Astrocyte of the hippocampus (primary cell): Measurements from ENCODE around the gene HMGCL.
"Not testable (repeated sequence)": the region's sequence is repeated elsewhere in the genome, so short reads cannot be mapped to it uniquely, and the experiment has no call there.

ENCODE experiments used
- DNase-seq: peaks from one replicate; pipeline ENCODE4 v3.0.0; 2011; ENCODE audit warnings: low read depth, low spot score

Gene HMGCL

GRCh38 chr1:23825076-23825761 lies at the start of gene HMGCL:
HMGCL (minus strand) TSS chr1:23825429; CDS start chr1:23825415, 14 bp downstream.
- DNase-seq, result peak; percentile 96

- DNase-seq, result no peak
These were observed 47.2 kb upstream of the HMGCL start for GRCh38 chr1:23872421-23872820.

GRCh38 chr1:23869051-23869450 lies 43.8 kb upstream of the HMGCL start:
- no peak for DNase-seq

- no peak for DNase-seq
These were observed 43.4 kb upstream of the HMGCL start for GRCh38 chr1:23868557-23869016.

DNA sequence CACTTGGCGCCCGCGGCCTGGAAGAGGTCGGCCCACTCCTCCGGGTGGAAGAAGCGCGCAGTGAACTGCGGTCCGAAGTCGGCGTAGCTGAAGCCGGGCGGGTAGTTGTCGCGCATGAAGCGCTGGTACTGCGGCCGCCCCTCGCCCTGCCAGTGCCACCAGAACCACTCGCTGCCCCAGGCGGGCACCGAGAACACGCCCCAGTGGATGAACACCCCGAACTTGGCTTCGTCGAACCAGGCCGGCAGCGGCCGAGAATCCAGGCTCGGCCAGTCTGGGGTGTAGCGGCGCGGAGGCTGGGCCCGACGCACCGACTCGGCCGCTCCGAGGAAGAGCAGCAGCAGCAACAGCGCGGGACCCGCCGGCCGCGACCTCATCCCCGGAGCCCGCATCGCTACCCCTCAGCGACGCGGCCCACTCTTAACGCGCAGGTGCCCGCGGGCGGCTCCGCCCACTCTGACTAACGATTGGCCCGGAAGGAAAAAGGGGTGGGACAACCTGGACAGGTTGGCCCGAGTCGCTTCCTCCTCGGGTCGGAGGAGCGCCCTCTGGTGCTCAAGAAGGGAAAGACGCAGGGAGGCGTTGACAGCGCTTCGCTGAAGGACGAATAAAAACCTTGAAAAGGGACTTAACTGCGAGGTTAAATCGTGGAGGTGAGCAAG lies 42.8 kb upstream of the HMGCL start, which contains the start of gene FUCA1:
Gene FUCA1, minus strand, starts transcription at position 396 of the 662 bp plus-strand sequence. Its CDS starts 4 bp downstream, at position 392.
- DNase-seq, result peak; percentile 98

DNA sequence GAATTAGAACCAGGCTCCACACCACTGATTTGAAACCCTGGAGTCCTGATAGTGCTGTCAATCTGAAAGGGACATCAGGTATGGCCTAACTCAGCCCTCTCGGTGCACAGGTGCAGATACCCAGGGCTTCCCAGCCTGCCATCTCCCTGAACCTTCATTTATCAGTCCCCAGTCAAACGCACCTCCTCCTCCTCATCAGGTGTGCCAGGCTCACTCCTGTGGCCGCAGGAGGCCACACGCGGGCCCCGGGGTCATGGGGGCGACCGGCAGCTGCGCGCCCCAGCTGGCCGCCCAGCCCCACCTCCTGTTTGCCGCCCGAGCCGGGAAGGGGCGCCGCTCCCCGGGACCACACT lies 42.3 kb upstream of the HMGCL start:
- no peak for DNase-seq

- peak; percentile 95 for DNase-seq
These were observed 40.3 kb upstream of the HMGCL start for GRCh38 chr1:23865543-23865930.

GRCh38 chr1:23864801-23865542 lies 39.7 kb upstream of the HMGCL start:
- no peak for DNase-seq

DNA sequence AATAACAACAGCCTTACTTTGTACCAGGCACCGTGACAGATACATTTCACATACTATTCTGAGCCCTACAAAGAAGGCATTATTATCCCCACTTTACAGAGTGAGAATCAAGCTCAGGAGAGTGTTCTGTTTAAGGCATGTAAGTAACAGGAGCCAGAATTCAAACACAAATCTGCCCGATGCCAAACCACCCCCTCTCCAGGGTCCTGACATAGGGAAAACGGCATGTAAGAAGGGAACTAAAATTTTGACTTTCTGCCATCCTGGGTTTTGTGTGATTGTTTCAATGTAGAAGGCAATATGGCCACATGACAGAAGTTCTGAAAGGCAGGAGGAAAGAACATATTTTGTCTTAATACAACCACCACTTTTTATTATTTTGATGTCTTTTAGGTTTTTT lies 37.4 kb upstream of the HMGCL start:
- peak; percentile 3 for DNase-seq

DNA sequence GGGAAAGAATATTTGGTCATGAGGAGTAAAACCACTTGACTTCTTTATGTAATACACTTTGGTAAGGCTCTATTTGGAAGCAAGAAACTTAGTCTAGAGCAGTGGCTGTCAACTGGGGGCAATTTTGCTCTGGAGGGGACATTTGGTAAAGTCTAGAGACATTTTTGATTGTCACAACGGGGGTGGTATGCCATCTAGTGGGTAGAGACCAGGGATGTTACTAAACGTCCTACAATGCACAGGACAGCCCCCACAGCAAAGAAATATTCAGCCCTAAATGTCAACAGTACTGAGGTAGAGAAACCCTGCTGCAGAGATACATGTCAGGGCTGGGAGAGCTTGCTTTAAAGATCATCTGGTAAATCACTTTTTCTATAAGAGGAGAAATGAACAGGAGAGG lies 29.3 kb upstream of the HMGCL start:
- no peak for DNase-seq

GRCh38 chr1:23853124-23853523 lies 27.9 kb upstream of the HMGCL start:
- DNase-seq, result not testable (repeated sequence)

DNA sequence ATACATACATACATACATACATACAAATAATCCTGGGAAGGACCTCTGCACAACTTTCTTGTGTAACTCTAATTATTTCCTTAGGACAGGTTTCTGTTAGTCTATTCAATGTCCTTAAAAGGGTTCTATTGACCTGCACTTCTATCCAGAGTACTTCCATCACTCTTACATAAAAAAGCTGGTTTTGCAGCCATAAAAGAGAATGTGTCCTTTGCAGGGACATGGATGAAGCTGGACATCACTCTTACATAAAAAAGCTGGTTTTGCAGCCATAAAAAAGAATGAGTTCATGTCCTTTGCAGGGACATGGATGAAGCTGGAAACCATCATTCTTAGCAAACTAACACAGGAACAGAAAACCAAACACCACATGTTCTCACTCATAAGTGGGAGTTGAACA lies 26.2 kb upstream of the HMGCL start:
- DNase-seq, result not testable (repeated sequence)

- no peak for DNase-seq
These were observed 23.7 kb upstream of the HMGCL start for GRCh38 chr1:23848673-23849616.

- not testable (repeated sequence) for DNase-seq
These were observed 22.4 kb upstream of the HMGCL start for GRCh38 chr1:23847482-23848095.

DNA sequence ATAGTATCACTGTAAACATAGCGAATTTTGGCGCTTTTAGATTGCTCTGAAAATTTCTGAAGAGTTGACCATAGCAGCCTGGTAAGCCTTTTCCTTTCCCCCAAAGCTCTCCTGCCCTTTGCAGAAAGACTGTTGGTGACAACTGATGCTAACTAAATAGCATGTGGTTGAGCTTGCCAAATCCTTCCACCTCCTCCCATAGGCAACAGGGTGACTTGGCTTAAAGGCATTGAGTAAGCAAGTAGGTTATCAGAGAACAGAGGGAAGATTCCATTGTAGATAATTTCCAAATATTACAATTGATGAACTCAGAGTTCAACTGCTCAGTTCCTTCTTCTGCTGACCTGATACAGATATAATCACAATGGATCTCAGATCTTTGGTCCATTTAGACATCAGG lies 19.9 kb upstream of the HMGCL start:
- DNase-seq, result no peak

DNA sequence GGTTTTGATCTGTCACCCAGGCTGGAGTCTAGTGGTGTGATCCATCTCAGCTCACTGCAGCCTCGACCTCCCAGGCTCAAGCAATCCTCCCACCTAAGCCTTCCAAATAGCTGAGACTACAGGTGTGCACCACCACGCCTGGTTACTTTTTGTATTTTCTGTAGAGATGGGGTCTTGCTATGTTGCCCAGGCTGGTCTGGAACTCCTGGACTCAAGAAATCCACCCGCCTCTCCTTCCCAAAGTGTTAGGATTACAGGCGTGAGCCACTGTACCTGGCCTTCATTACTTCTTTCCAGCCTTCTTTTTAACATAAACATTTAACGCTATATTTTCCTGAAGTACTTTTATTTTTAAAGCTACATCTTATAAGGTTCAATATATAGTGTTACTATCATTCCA lies 18.4 kb upstream of the HMGCL start:
- no peak for DNase-seq

DNA sequence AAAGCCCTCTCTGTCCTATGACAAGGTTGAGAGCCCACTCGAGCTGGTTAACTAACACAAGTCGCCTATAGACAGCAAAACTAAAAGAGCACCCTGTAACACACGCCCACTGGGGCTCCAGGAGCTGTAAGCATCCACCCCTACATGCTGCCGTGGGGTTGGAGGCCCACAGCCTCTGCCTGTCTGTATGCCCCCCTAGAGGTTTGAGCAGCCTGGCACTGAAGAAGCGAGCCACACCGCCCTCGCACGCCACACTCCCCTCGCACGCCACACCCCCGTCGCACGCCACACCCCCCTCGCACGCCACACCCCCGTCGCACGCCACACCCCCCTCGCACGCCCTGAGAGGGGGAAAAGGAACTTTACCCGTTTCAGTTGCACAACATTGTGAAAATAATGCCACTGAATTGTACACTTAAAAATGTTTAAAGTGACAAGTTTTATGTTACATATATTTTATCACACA lies 13.2 kb upstream of the HMGCL start:
- DNase-seq, result peak; percentile 71

DNA sequence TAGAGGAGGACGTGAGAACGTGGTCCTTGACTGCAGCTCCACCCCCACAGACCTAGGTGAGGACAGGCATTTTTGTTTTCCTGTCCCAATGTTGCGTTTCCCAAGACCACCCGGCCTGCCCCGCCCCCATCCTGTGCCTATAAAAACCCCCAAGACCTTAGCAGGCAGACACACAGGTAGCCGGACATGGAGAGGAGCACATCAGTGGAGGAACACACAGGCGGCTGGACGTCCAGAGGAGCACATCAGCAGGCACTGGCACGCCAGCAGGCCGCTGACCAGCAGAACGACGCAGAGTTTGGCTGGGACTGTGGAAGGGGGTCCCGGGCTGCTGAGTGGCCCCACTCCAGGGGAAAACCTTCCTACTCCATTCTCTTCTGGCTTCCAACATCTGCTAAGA lies 12.7 kb upstream of the HMGCL start:
- DNase-seq, result no peak

DNA sequence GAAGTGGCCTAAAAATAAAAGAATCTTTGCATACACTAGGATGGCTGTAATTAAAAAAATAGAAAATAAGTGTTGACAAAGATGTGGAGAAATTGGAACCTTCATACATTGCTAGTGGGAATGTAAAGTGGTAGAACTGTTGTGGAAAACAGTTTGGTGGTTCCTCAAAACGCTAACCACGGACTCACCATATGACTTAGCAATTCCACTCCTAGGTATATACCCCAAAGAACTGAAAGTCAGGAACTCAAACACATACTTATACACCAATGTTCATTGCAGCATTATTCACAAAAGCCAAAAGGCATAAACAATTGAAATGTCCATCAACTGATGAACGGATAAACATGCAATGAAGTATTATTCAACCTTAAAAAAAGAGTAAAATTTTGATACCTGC lies 10.8 kb upstream of the HMGCL start:
- no peak for DNase-seq

DNA sequence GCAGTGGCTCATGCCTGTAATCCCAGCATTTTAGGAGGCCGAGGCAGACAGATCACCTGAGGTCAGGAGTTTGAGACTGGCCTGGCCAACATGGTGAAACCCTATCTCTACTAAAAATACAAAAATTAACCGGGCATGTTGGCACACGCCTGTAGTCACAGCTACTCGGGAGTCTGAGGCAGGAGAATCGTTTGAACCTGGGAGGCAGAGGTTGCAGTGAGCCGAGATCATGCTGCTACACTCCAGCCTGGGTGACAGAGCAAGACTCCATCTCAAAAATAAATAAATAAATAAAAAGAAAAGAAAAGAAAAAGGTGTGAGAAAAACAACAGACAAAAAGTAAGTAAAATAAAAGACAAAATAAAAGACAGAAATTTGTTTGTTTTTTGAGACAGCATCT lies 8.9 kb upstream of the HMGCL start:
- not testable (repeated sequence) for DNase-seq

GRCh38 chr1:23827717-23828116 lies 2.5 kb upstream of the HMGCL start:
- no peak for DNase-seq
